HepG2 (cell line): Measurements from ENCODE around the gene TASOR2. TPM values are rescaled to one million over a fixed set of nuclear protein-coding genes. Genes with fewer than 3 reads are reported as not detected.
A peak's percentile ranks its signal among the peaks of the same experiment; 100 is the strongest.

ENCODE experiments used
- CHD2 ChIP-seq: IDR thresholded peaks from 2 replicates; pipeline ENCODE4 v1.6.1; 2011; ENCODE audit warnings: low read depth, low read length, improper control_type of control experiment
- DNMT3B ChIP-seq: conservative IDR thresholded peaks from 2 replicates; pipeline ENCODE4 v1.6.1; 2016; ENCODE audit warnings: missing biosample characterization, control low read depth
- E2F2 ChIP-seq: sonication (generic); formaldehyde crosslinking; IDR thresholded peaks from 2 replicates; pipeline ENCODE4 v1.4.0; 2020; ENCODE audit warnings: missing genetic modification reagents, borderline replicate concordance
- GABPB1 ChIP-seq: IDR thresholded peaks from 2 replicates; pipeline ENCODE4 v1.6.1; 2016; ENCODE audit warnings: mild to moderate bottlenecking, missing genetic modification reagents, moderate library complexity, missing compliant biosample characterization
- GATAD1 ChIP-seq: IDR thresholded peaks from 2 replicates; pipeline ENCODE4 v1.6.1; 2016; ENCODE audit warnings: missing genetic modification reagents, missing compliant biosample characterization
- HINFP ChIP-seq: sonication (generic); formaldehyde crosslinking; IDR thresholded peaks from 2 replicates; pipeline ENCODE4 v1.4.0; 2020; ENCODE audit warnings: low read depth, mild to moderate bottlenecking, missing genetic modification reagents
- MAFG ChIP-seq: sonication (generic); formaldehyde crosslinking; IDR thresholded peaks from 2 replicates; pipeline ENCODE4 v1.5.1; 2020; ENCODE audit warnings: mild to moderate bottlenecking, missing genetic modification reagents
- NAIF1 ChIP-seq: sonication (generic); formaldehyde crosslinking; IDR thresholded peaks from 2 replicates; pipeline ENCODE4 v1.5.0; 2020; ENCODE audit warnings: mild to moderate bottlenecking, missing genetic modification reagents, borderline replicate concordance
- NBN ChIP-seq: fragments of 450-650 bp; conservative IDR thresholded peaks from 2 replicates; pipeline ENCODE4 v1.6.1; 2017
- PRDM4 ChIP-seq: sonication (generic); formaldehyde crosslinking; IDR thresholded peaks from 2 replicates; pipeline ENCODE4 v1.9.0; 2021; ENCODE audit warnings: missing genetic modification reagents, borderline replicate concordance
- RFX5 ChIP-seq: IDR thresholded peaks from 2 replicates; pipeline ENCODE4 v1.6.1; 2011; ENCODE audit warnings: low read depth, low read length, improper control_type of control experiment
- SCMH1 ChIP-seq: sonication (generic); formaldehyde crosslinking; IDR thresholded peaks from 2 replicates; pipeline ENCODE4 v1.9.0; 2021; ENCODE audit warnings: missing genetic modification reagents, mild to moderate bottlenecking, borderline replicate concordance
- SOX5 ChIP-seq: IDR thresholded peaks from 2 replicates; pipeline ENCODE4 v1.6.1; 2016; ENCODE audit warnings: borderline replicate concordance
- TFDP2 ChIP-seq: sonication (generic); formaldehyde crosslinking; IDR thresholded peaks from 2 replicates; pipeline ENCODE4 v1.4.0; 2020; ENCODE audit warnings: missing genetic modification reagents
- ZNF264 ChIP-seq: sonication (generic); formaldehyde crosslinking; IDR thresholded peaks from 2 replicates; pipeline ENCODE4 v1.4.0; 2020; ENCODE audit warnings: missing genetic modification reagents
- ZNF354B ChIP-seq: sonication (generic); formaldehyde crosslinking; IDR thresholded peaks from 2 replicates; pipeline ENCODE4 v1.8.0; 2022; ENCODE audit warnings: mild to moderate bottlenecking, missing genetic modification reagents
- ZNF672 ChIP-seq: sonication (generic); formaldehyde crosslinking; IDR thresholded peaks from 2 replicates; pipeline ENCODE4 v1.8.1; 2022; ENCODE audit warnings: missing genetic modification reagents
- ZNF674 ChIP-seq: sonication (generic); formaldehyde crosslinking; IDR thresholded peaks from 2 replicates; pipeline ENCODE4 v1.5.0; 2020; ENCODE audit warnings: low read depth, mild to moderate bottlenecking, missing genetic modification reagents
- ZNF792 ChIP-seq: IDR thresholded peaks from 2 replicates; pipeline ENCODE4 v1.6.1; 2016
- polyA plus RNA-seq, 8 experiments: library from polyadenylated mRNA; depleted of rRNA in 3 of 8; stranded (reverse) in 7 of 8; unstranded in 1 of 8; fragments of >200 nt; fragmentation: Illumina TruSeq in 4 of 8; extraction: Trizol in 4 of 8; gene quantifications; 2 replicates each; pipeline versions ENCODE4 v1.2.1 to v1.2.3, GENCODE V29; 2011 to 2016; ENCODE audit warnings: low read depth in 4 of 8, missing spikeins in 1 of 8, mixed read lengths in 1 of 8; ENCODE audit not compliant: insufficient read depth in 1 of 8
- total RNA-seq, 5 experiments: library from RNA; depleted of rRNA; stranded (reverse); fragments of >200 nt; fragmentation: Illumina TruSeq; extraction: Trizol; gene quantifications; 2 replicates each; pipeline ENCODE4 v1.2.3, GENCODE V29; 2016; ENCODE audit warnings: low read depth in 1 of 5
- TF ChIP-seq, protein P1 (sequence below): sonication (generic); formaldehyde crosslinking; conservative IDR thresholded peaks from 2 replicates; pipeline ENCODE4 v1.4.0; 2020; ENCODE audit warnings: mild to moderate bottlenecking, missing genetic modification reagents, moderate library complexity

Gene TASOR2
- total and polyA plus RNA-seq, 2 of the 13 experiments (the other 11 are each of a cell fraction or from before 2014, with no cell fraction given): 24.2 to 55.3 TPM

DNA sequence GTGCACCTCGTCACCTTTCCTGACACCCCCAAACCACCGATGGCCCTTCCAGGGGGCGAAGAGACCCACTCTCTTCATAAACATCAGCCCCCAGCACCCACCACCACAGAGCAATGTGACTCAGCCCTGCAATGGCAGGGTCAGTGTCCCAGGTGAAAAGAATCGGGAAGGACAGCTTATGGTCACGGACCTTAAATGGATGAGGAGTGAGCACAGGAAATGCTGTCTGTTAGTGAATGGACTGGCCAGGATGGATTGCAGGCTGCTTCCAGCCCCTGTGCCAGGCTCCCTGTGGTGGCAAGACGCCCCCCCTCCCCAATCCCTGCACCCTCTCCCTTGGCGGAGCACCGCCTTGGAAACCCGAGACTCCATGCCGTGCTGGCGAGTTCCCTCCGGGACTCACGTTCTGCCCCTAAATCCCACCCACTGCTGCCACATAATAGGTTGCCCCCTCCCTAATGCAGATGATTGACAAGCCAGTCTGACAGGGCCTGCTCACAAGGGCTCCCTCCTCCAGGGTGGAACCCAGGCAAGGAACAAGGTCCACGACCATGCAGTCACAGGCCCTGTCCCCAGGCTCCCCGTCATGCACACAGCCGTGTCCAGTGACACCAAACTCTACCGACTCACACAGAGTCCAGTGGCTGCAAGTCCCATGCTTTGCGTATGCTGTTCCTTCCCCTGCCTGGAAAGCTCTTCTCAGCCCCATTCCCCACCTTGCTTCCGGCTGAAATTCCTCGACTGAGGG, 25.6 kb upstream of the TASOR2 start (continued):
- TF ChIP-seq E2F2 (CRISPR knock-in tag) (no peak), PRDM4 (CRISPR knock-in tag) (no peak), GATAD1 (CRISPR knock-in tag) (no peak; the same call in 1 of the 2 replicates), MAFG (CRISPR knock-in tag) (no peak), DNMT3B (CRISPR knock-in tag) (no peak), GABPB1 (CRISPR knock-in tag) (peak; percentile 57), ZNF354B (no peak), NAIF1 (no peak), TFDP2 (CRISPR knock-in tag) (peak; percentile 40; the same call in 1 of the 2 replicates), SCMH1 (CRISPR knock-in tag) (no peak), SOX5 (CRISPR knock-in tag) (peak; percentile 11; the same call in 1 of the 2 replicates), CHD2 (no peak), ZNF792 (CRISPR knock-in tag) (no peak), ZNF674 (CRISPR knock-in tag) (no peak), ZNF264 (CRISPR knock-in tag) (peak; percentile 71; the same call in 1 of the 2 replicates), RFX5 (no peak), HINFP (CRISPR knock-in tag) (no peak), NBN (no peak), ZNF672 (CRISPR knock-in tag) (no peak)
- TF ChIP-seq, protein P1, sequence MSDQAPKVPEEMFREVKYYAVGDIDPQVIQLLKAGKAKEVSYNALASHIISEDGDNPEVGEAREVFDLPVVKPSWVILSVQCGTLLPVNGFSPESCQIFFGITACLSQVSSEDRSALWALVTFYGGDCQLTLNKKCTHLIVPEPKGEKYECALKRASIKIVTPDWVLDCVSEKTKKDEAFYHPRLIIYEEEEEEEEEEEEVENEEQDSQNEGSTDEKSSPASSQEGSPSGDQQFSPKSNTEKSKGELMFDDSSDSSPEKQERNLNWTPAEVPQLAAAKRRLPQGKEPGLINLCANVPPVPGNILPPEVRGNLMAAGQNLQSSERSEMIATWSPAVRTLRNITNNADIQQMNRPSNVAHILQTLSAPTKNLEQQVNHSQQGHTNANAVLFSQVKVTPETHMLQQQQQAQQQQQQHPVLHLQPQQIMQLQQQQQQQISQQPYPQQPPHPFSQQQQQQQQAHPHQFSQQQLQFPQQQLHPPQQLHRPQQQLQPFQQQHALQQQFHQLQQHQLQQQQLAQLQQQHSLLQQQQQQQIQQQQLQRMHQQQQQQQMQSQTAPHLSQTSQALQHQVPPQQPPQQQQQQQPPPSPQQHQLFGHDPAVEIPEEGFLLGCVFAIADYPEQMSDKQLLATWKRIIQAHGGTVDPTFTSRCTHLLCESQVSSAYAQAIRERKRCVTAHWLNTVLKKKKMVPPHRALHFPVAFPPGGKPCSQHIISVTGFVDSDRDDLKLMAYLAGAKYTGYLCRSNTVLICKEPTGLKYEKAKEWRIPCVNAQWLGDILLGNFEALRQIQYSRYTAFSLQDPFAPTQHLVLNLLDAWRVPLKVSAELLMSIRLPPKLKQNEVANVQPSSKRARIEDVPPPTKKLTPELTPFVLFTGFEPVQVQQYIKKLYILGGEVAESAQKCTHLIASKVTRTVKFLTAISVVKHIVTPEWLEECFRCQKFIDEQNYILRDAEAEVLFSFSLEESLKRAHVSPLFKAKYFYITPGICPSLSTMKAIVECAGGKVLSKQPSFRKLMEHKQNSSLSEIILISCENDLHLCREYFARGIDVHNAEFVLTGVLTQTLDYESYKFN (CRISPR knock-in tag): no peak
